Inferior parietal cortex (tissue), 1 donor: ENCODE measurements around the gene TRUB1.
A peak's percentile ranks its signal among the peaks of the same experiment; 100 is the strongest.
"Not testable (repeated sequence)": the region's sequence is repeated elsewhere in the genome, so short reads cannot be mapped to it uniquely, and the experiment has no call there.

Experiments
- DNase-seq: peaks from one replicate; pipeline ENCODE4 v3.0.0-alpha.2; 2016; ENCODE audit errors: extremely low spot score

Gene TRUB1

GRCh38 chr10:114925587-114926586 is 12.1 kb upstream of the TRUB1 start:
- DNase-seq = peak; percentile 12

- DNase-seq = no peak
These were observed 9.2 kb upstream of the TRUB1 start for GRCh38 chr10:114928818-114929217.

GRCh38 chr10:114930320-114930719 is 7.7 kb upstream of the TRUB1 start:
- DNase-seq = no peak

- DNase-seq = no peak
These were observed 6.8 kb upstream of the TRUB1 start for GRCh38 chr10:114931072-114931679.

GRCh38 chr10:114932225-114932624 is 5.8 kb upstream of the TRUB1 start:
- no peak for DNase-seq

GRCh38 chr10:114932945-114933344 is 5.0 kb upstream of the TRUB1 start:
- no peak for DNase-seq

GRCh38 chr10:114933588-114933987 is 4.4 kb upstream of the TRUB1 start:
- no peak for DNase-seq

GRCh38 chr10:114933995-114934394 is 4.0 kb upstream of the TRUB1 start:
- not testable (repeated sequence) for DNase-seq

- DNase-seq = no peak
These were observed 830 bp downstream of the TRUB1 start for GRCh38 chr10:114938856-114939193.

- no peak for DNase-seq
These were observed 2.7 kb downstream of the TRUB1 start for GRCh38 chr10:114940735-114941134.

GRCh38 chr10:114943000-114943399 is 5.0 kb downstream of the TRUB1 start:
- DNase-seq = no peak

GRCh38 chr10:114953047-114953446 is 15.1 kb downstream of the TRUB1 start:
- no peak for DNase-seq

- DNase-seq = no peak
These were observed 18.0 kb downstream of the TRUB1 start for GRCh38 chr10:114955984-114956383.

GRCh38 chr10:114956466-114956865 is 18.5 kb downstream of the TRUB1 start:
- no peak for DNase-seq

- DNase-seq = no peak
These were observed 19.1 kb downstream of the TRUB1 start for GRCh38 chr10:114957122-114957521.

GRCh38 chr10:114957673-114958072 is 19.7 kb downstream of the TRUB1 start:
- DNase-seq = no peak

GRCh38 chr10:114962441-114962840 is 24.4 kb downstream of the TRUB1 start:
- DNase-seq = no peak

- no peak for DNase-seq
These were observed 25.9 kb downstream of the TRUB1 start for GRCh38 chr10:114963908-114964307.

GRCh38 chr10:114967071-114967470 is 29.1 kb downstream of the TRUB1 start:
- DNase-seq = no peak

- DNase-seq = no peak
These were observed 32.5 kb downstream of the TRUB1 start for GRCh38 chr10:114970515-114970914.

GRCh38 chr10:114973306-114973705 is 35.3 kb downstream of the TRUB1 start:
- DNase-seq = no peak

GRCh38 chr10:114973997-114974396 is 36.0 kb downstream of the TRUB1 start:
- DNase-seq = no peak

GRCh38 chr10:114974625-114975024 is 36.6 kb downstream of the TRUB1 start:
- no peak for DNase-seq
